Measurements from ENCODE around the gene SPPL2B. TPM values are rescaled to one million over a fixed set of nuclear protein-coding genes. Genes with fewer than 3 reads are reported as not detected.

The SPPL2B gene
- total and polyA plus RNA-seq, 9 of the 15 experiments (the other 6 are each of a cell fraction or from before 2014, with no cell fraction given), result 0.20 to 81.2 (median 15.1) TPM

DNA sequence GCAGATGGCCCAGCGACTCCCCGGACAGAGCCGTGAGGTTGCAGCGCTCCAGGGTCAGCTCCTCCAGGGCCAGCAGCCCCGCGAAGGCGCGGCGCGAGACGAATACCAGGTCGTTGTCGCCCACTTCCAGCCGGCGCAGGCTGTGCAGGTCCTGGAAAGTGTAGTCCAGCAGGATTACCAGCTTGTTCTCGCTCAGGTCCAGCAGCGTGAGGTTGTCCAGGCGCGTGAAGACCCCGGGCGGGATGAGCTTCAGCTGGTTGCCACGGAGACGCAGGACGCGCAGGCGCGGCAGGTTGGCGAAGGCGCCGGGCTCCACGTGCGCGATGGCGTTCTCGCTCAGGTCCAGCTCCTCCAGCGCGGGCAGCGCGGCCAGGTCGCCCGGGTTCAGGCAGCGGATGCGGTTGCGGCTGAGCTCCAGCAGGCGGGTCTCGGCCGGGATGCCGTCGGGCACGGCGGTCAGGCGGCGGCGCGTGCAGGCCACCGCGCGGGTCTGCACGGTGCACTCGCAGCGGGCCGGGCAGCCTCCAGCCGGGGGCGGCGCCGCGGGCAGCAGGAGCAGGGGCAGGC is 37.2 kb upstream of the SPPL2B start:
- Histone ChIP-seq H3K4me3 (no peak overlapping the region), H3K79me2 (ENCODE audit: control insufficient read depth, insufficient read depth, low read length) (no peaks in the 10 kb centered on the region), H3K9me1 (ENCODE audit: control insufficient read depth, insufficient read depth, low read length) (peaks cover 2% of the 10 kb centered on the region), H3K4me1 (replicated peaks in 1 of 2; ENCODE audit: control insufficient read depth in 2 of 2, insufficient read depth in 2 of 2, low read length in 2 of 2) (peaks cover 10 to 56% of the 10 kb centered on the region in 2 experiments), H3K4me2 (ENCODE audit: insufficient read depth, low read length) (no peak overlapping the region), H3K9ac (ENCODE audit: insufficient read depth in 1 of 2, low read depth in 2 of 2, low read length in 2 of 2) (no peak overlapping the region), H3K36me3 (ENCODE audit: control insufficient read depth, insufficient read depth, low read length) (no peaks in the 10 kb centered on the region), H3K27me3 (ENCODE audit: control insufficient read depth in 2 of 2, insufficient read depth in 2 of 2, low read length in 2 of 2) (no peaks in the 10 kb centered on the region), H2AFZ (ENCODE audit: low read depth, low read length) (no peak overlapping the region), H4K20me1 (replicated peaks; ENCODE audit: control insufficient read depth, insufficient read depth, low read length) (no peaks in the 10 kb centered on the region), H3K27ac (ENCODE audit: extremely low read depth, low read depth, low read length) (no peak overlapping the region), H3K9me3 (replicated peaks; ENCODE audit: control insufficient read depth, insufficient read depth, low read depth, low read length) (no peaks in the 10 kb centered on the region)
- FAIRE-seq (no peak), DNase-seq (ENCODE audit: extremely low read depth in 1 of 4, low spot score in 3 of 4) (no peak), ATAC-seq (no peak)
- WGBS (ENCODE audit: insufficient coverage, low coverage, missing lambda C conversion rate), result 98% methylated on average over 33 of the region's 67 CpGs
- POLR2A ChIA-PET, result interaction anchor here (0.6 to 2.3 kb wide), 5 partner anchors 9 to 103 kb away, joined by 3 to 10 read pairs (median 3); partner anchors contain the start of gene PEAK3
- in situ Hi-C loops (cut with MboI), result no loop called here
- CTCF ChIA-PET (ENCODE audit: low intra/inter-chr PET ratio), result no interaction called here
- TF ChIP-seq, protein P1, sequence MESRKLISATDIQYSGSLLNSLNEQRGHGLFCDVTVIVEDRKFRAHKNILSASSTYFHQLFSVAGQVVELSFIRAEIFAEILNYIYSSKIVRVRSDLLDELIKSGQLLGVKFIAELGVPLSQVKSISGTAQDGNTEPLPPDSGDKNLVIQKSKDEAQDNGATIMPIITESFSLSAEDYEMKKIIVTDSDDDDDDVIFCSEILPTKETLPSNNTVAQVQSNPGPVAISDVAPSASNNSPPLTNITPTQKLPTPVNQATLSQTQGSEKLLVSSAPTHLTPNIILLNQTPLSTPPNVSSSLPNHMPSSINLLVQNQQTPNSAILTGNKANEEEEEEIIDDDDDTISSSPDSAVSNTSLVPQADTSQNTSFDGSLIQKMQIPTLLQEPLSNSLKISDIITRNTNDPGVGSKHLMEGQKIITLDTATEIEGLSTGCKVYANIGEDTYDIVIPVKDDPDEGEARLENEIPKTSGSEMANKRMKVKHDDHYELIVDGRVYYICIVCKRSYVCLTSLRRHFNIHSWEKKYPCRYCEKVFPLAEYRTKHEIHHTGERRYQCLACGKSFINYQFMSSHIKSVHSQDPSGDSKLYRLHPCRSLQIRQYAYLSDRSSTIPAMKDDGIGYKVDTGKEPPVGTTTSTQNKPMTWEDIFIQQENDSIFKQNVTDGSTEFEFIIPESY (CRISPR knock-in tag; IDR thresholded peaks at IDR 0.05), result peak; percentile 61
- TF ChIP-seq POLR2G (IDR thresholded peaks at IDR 0.05; ENCODE audit: low read depth, low read length) (0 out of 2 replicates have a peak, but pooled peaks have one; percentile 47), ZNF764 (CRISPR knock-in tag; IDR thresholded peaks at IDR 0.05; ENCODE audit: low read depth) (no peak)
- no TSS peak for BruUV-seq (replicated peaks)
- intact Hi-C loops (cut with micrococcal nuclease), result no loop called here

Measured in K562 (cell line).